ENCODE data around the gene RTKN2. TPM values are rescaled to one million over a fixed set of nuclear protein-coding genes. Genes with fewer than 3 reads are reported as not detected.

RTKN2 gene
- total and polyA plus RNA-seq, 2 experiments from 2014 or later, result 1.1 to 4.4 TPM

DNA sequence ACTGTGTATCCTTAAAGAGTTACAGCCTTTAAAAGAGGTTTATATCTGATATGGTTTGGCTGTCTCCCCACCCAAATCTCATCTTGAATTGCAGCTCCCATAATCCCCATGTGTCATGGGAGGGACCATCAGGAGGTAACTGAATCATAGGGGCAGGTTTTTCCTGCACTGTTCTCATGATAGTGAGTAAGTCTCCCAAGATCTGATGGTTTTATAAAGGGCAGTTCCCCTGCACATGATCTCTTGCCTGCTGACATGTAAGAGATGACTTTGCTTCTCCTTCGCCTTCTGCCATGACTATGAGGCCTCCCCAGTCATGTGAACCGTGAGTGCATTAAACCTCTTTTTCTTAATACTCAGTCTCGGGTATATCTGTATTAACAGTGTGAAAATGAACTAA lies 9.7 kb downstream of the RTKN2 start:
- no peak for DNase-seq (ENCODE audit: low read depth in 1 of 2, low spot score in 1 of 2)
- H3K36me3 ChIP-seq, result no peaks in the 10 kb centered on the region
- no peaks in the 10 kb centered on the region for H3K4me1 ChIP-seq (ENCODE audit: low read depth)
- no peaks in the 10 kb centered on the region for H3K9me3 ChIP-seq (ENCODE audit: low read depth)
- H3K27ac ChIP-seq, result no peak overlapping the region
- no peaks in the 10 kb centered on the region for H3K27me3 ChIP-seq
- H3K4me3 ChIP-seq, result no peak overlapping the region
- TF ChIP-seq, protein P1, sequence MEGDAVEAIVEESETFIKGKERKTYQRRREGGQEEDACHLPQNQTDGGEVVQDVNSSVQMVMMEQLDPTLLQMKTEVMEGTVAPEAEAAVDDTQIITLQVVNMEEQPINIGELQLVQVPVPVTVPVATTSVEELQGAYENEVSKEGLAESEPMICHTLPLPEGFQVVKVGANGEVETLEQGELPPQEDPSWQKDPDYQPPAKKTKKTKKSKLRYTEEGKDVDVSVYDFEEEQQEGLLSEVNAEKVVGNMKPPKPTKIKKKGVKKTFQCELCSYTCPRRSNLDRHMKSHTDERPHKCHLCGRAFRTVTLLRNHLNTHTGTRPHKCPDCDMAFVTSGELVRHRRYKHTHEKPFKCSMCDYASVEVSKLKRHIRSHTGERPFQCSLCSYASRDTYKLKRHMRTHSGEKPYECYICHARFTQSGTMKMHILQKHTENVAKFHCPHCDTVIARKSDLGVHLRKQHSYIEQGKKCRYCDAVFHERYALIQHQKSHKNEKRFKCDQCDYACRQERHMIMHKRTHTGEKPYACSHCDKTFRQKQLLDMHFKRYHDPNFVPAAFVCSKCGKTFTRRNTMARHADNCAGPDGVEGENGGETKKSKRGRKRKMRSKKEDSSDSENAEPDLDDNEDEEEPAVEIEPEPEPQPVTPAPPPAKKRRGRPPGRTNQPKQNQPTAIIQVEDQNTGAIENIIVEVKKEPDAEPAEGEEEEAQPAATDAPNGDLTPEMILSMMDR (IDR thresholded peaks at IDR 0.05; ENCODE audit: low read depth, low read length), result no peak

DNA sequence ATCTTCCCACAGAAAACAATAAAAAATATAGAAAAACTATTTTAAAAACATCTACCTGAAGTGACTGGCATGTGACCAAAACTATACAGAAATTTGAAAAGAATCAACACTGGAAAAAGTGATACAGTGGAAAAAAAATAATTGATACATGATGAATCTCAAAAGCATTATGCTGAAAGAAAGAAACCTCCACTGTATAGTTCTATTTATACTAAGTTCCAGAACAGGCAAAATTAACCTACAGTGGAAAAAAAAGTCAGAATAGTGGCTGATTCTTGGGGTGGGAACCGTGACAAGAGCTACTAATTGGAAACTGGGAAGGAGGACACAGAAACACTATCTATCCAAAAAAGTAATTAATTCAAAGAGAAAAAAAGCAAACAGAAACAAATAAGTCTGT lies 14.9 kb downstream of the RTKN2 start:
- TF ChIP-seq, protein P1 (IDR thresholded peaks at IDR 0.05; ENCODE audit: low read depth, low read length), result no peak
- H3K4me3 ChIP-seq, result no peak overlapping the region
- no peaks in the 10 kb centered on the region for H3K27me3 ChIP-seq
- no peaks in the 10 kb centered on the region for H3K36me3 ChIP-seq
- H3K27ac ChIP-seq, result no peak overlapping the region
- no peak for DNase-seq (ENCODE audit: low read depth in 1 of 2, low spot score in 1 of 2)
- no peaks in the 10 kb centered on the region for H3K9me3 ChIP-seq (ENCODE audit: low read depth)
- no peaks in the 10 kb centered on the region for H3K4me1 ChIP-seq (ENCODE audit: low read depth)

DNA sequence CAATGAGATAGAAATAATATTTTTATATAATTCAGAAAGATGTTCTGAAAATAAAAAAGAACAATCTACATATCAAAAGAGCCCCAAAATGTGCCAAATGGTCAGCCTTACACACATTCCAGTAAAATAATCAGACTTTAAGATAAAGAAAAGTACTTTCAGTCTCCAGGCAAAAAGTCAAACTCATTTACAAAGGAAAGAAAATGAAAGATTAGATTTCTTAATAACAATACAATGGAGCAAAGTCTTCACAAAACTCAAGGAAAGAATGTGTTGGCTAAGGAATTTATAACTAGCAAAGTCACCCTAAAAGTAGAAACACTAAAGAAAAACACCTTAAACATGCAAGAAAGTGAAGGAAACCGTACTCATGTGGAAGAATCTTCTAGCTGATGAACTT lies 16.6 kb downstream of the RTKN2 start:
- TF ChIP-seq, protein P1 (IDR thresholded peaks at IDR 0.05; ENCODE audit: low read depth, low read length), result no peak
- H3K27ac ChIP-seq, result no peak overlapping the region
- no peaks in the 10 kb centered on the region for H3K27me3 ChIP-seq
- DNase-seq (ENCODE audit: low read depth in 1 of 2, low spot score in 1 of 2), result no peak
- no peaks in the 10 kb centered on the region for H3K9me3 ChIP-seq (ENCODE audit: low read depth)
- H3K4me3 ChIP-seq, result no peak overlapping the region
- H3K36me3 ChIP-seq, result no peaks in the 10 kb centered on the region
- no peaks in the 10 kb centered on the region for H3K4me1 ChIP-seq (ENCODE audit: low read depth)

DNA sequence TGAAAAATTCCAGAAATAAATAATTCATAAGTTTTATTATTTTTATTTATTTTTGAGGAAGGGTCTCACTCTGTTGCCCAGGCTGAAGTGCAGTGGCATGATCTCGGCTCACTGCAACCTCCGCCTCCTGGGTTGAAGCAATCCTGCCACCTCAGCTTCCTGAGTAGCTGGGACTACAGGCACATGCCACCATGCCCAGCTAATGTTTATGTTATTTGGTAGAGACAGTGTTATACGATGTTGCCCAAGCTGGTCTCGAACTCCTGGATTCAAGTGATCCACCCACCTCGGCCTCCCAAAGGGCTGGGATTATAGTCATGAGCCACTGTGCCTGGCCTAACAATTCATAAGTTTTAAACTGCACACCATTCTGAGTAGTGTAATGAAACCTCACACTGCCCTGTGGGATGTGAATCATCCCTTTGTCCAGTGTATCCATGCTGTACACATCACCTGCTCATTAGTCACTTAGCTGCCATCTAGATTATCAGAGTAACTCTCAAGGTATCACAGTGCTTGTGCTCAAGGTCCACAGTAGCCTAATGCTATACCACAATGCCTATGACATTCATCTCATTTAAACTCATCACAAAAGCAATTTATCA lies 17.9 kb downstream of the RTKN2 start:
- TF ChIP-seq, protein P1 (IDR thresholded peaks at IDR 0.05; ENCODE audit: low read depth, low read length), result no peak
- Histone ChIP-seq H3K27ac (no peak overlapping the region), H3K27me3 (no peaks in the 10 kb centered on the region), H3K9me3 (ENCODE audit: low read depth) (no peaks in the 10 kb centered on the region), H3K36me3 (no peaks in the 10 kb centered on the region), H3K4me1 (ENCODE audit: low read depth) (no peaks in the 10 kb centered on the region), H3K4me3 (no peak overlapping the region)
- no peak for DNase-seq (ENCODE audit: low read depth in 1 of 2, low spot score in 1 of 2)

DNA sequence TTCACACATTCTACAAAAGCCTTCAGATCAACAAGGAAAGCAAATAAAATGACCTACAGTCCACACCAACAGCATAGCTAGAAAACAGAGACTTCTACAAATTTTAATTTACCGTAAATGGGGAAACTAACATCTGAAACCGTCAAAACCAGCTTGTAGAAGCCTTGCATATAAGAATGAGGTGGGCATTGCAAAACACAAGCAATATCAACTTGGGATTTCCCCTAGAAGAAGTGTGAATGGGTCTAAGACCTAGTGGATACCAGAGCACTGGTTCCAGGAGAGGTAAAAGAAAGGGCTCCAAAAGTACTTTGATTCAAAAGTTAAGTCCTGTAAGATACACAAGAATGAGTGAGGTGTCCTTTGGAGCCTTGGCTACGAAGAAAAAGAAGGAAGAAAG lies 18.7 kb downstream of the RTKN2 start:
- Histone ChIP-seq H3K4me3 (no peak overlapping the region), H3K36me3 (no peaks in the 10 kb centered on the region)
- TF ChIP-seq, protein P1 (IDR thresholded peaks at IDR 0.05; ENCODE audit: low read depth, low read length), result no peak

More for the DNA sequence above, 18.7 kb downstream of the RTKN2 start:
- Histone ChIP-seq H3K4me1 (ENCODE audit: low read depth) (no peaks in the 10 kb centered on the region), H3K9me3 (ENCODE audit: low read depth) (no peaks in the 10 kb centered on the region), H3K27ac (no peak overlapping the region), H3K27me3 (no peaks in the 10 kb centered on the region)
- no peak for DNase-seq (ENCODE audit: low read depth in 1 of 2, low spot score in 1 of 2)

All from cardiac muscle cell (in vitro differentiated cells and primary cell).